Gastrocnemius medialis (tissue), 4 donors: Measurements from ENCODE around the gene RRP8.

ENCODE experiments used
- POLR2A ChIP-seq, 2 donors: fragments of 450-650 bp; IDR thresholded peaks; one replicate each; pipeline ENCODE4 v1.6.1; 2017; ENCODE audit warnings: antibody characterized with exemption in 2 of 2, mild to moderate bottlenecking in 2 of 2, moderate library complexity in 2 of 2
- TF ChIP-seq, protein P1 (sequence below), 5 experiments: fragments of 450-650 bp in 3 of 5; fragments of 200-600 bp in 2 of 5; sonication (generic) in 2 of 5; IDR thresholded peaks in 4 of 5; conservative IDR thresholded peaks in 1 of 5; 1 replicate in 4 of 5; 2 replicates in 1 of 5; pipeline ENCODE4 v1.5.1; 2016 to 2019; ENCODE audit warnings: antibody characterized with exemption in 5 of 5, mild to moderate bottlenecking in 3 of 5, moderate library complexity in 3 of 5

DNA sequence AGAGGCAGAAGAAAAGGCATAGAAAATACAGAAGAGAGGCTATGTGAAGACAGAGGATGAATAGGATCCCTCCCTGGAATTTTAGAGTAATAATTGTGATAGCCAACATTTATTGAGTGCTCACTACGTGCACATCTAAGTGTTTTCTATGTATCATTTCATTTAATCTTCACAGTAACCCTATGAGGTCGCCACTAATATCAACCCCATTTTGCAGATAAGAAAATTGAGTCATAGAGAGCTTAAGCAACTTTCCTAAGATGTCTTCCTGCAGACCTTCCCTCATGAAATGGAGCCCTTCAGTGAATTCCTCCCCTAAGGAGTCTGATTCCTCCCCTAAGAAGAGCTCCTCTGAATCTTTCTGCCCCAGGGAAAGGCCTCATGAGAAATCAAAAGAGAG, 38.1 kb downstream of the RRP8 start:
- no peak for TF ChIP-seq POLR2A (IDR thresholded peaks at IDR 0.05)
- TF ChIP-seq, protein P1, sequence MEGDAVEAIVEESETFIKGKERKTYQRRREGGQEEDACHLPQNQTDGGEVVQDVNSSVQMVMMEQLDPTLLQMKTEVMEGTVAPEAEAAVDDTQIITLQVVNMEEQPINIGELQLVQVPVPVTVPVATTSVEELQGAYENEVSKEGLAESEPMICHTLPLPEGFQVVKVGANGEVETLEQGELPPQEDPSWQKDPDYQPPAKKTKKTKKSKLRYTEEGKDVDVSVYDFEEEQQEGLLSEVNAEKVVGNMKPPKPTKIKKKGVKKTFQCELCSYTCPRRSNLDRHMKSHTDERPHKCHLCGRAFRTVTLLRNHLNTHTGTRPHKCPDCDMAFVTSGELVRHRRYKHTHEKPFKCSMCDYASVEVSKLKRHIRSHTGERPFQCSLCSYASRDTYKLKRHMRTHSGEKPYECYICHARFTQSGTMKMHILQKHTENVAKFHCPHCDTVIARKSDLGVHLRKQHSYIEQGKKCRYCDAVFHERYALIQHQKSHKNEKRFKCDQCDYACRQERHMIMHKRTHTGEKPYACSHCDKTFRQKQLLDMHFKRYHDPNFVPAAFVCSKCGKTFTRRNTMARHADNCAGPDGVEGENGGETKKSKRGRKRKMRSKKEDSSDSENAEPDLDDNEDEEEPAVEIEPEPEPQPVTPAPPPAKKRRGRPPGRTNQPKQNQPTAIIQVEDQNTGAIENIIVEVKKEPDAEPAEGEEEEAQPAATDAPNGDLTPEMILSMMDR (IDR thresholded peaks at IDR 0.05 in 4 of 5, conservative IDR thresholded peaks at IDR 0.05 in 1 of 5) = no peak
